K562 (cell line): ENCODE measurements around the gene DEDD2. TPM values are rescaled to one million over a fixed set of nuclear protein-coding genes. Genes with fewer than 3 reads are reported as not detected.
A peak's percentile ranks its signal among the peaks of the same experiment; 100 is the strongest.

Experiments
- ATF1 ChIP-seq, 2 experiments: fragments of 450-650 bp in 1 of 2; IDR thresholded peaks; 2 replicates each; pipeline ENCODE4 v1.6.1; 2016; ENCODE audit warnings: missing compliant biosample characterization in 1 of 2, missing genetic modification characterization in 1 of 2
- BRD4 ChIP-seq: fragments of 200-600 bp; sonication (generic); IDR thresholded peaks from 2 replicates; pipeline ENCODE4 v1.6.1; 2017; ENCODE audit warnings: inconsistent platforms
- CHD4 ChIP-seq: fragments of 200-600 bp; sonication (generic); IDR thresholded peaks from 3 replicates; pipeline ENCODE4 v1.6.1; 2012; ENCODE audit warnings: low read depth, mild to moderate bottlenecking, mixed read lengths, low read length, inconsistent platforms; ENCODE audit not compliant: insufficient read depth, insufficient replicate concordance, poor library complexity, severe bottlenecking
- GATAD2A ChIP-seq: fragments of 450-650 bp; IDR thresholded peaks from 2 replicates; pipeline ENCODE4 v1.6.1; 2017
- HIVEP1 ChIP-seq: fragments of 250-450 bp; sonication (Bioruptor Pico); IDR thresholded peaks from 2 replicates; pipeline ENCODE4 v1.4.0; 2020; ENCODE audit warnings: mild to moderate bottlenecking
- MECOM ChIP-seq: fragments of 250-450 bp; sonication (Bioruptor Pico); IDR thresholded peaks from 2 replicates; pipeline ENCODE4 v1.8.0; 2022; ENCODE audit warnings: inconsistent platforms
- RFX7 ChIP-seq: fragments of 250-450 bp; sonication (Bioruptor Pico); IDR thresholded peaks from 2 replicates; pipeline ENCODE4 v1.5.1; 2021; ENCODE audit warnings: mild to moderate bottlenecking
- SAFB ChIP-seq: fragments of 200-400 bp; formaldehyde crosslinking; IDR thresholded peaks from 2 replicates; pipeline ENCODE4 v1.6.1; 2017; ENCODE audit warnings: low read depth, low read length, borderline replicate concordance
- SIN3B ChIP-seq: fragments of 450-650 bp; IDR thresholded peaks from 2 replicates; pipeline ENCODE4 v1.6.1; 2017; ENCODE audit warnings: low read depth, mild to moderate bottlenecking, moderate library complexity
- TEAD1 ChIP-seq, 2 experiments: fragments of 450-650 bp in 1 of 2; sonication (generic) in 1 of 2; formaldehyde crosslinking; IDR thresholded peaks; 2 replicates each; pipeline versions ENCODE4 v1.4.0 to v1.8.0; 2020 to 2022; ENCODE audit warnings: mild to moderate bottlenecking in 2 of 2, missing genetic modification reagents in 1 of 2
- ZNF224 ChIP-seq: sonication (generic); formaldehyde crosslinking; IDR thresholded peaks from 2 replicates; pipeline ENCODE4 v1.8.0; 2022; ENCODE audit warnings: mild to moderate bottlenecking, missing genetic modification reagents
- ZNF408 ChIP-seq: fragments of 250-450 bp; sonication (Bioruptor Pico); IDR thresholded peaks from 2 replicates; pipeline ENCODE4 v1.4.0; 2020; ENCODE audit warnings: low read depth, mild to moderate bottlenecking, moderate library complexity
- ZNF586 ChIP-seq: fragments of 450-650 bp; formaldehyde crosslinking; conservative IDR thresholded peaks from 2 replicates; pipeline ENCODE4 v1.4.0; 2020; ENCODE audit warnings: mild to moderate bottlenecking, moderate library complexity
- polyA plus RNA-seq, 8 experiments: library from polyadenylated mRNA; depleted of rRNA in 4 of 8; stranded (reverse) in 5 of 8; unstranded in 3 of 8; fragments of >200 nt; fragmentation: Nextera tagmentation in 2 of 8; fragmentation: Illumina TruSeq in 1 of 8; extraction: Ambion mirVana in 2 of 8; extraction: Trizol in 1 of 8; gene quantifications; 2 replicates each; pipeline versions ENCODE4 v1.2.1 to v1.2.3, GENCODE V29; 2011 to 2014; ENCODE audit warnings: inconsistent platforms in 1 of 8, missing spikeins in 1 of 8
- total RNA-seq, 7 experiments: library from RNA; depleted of rRNA in 6 of 7; stranded (reverse); fragments of >200 nt in 6 of 7; fragmentation: Illumina TruSeq in 2 of 7; extraction: Trizol in 2 of 7; gene quantifications; 2 replicates each; pipeline versions ENCODE4 v1.2.1 to v1.2.3, GENCODE V29; 2011 to 2021; ENCODE audit warnings: low replicate concordance in 1 of 7
- TF ChIP-seq, protein P1 (sequence below): sonication (generic); formaldehyde crosslinking; IDR thresholded peaks from 2 replicates; pipeline ENCODE4 v1.8.0; 2022; ENCODE audit warnings: mild to moderate bottlenecking, missing genetic modification reagents, borderline replicate concordance
- TF ChIP-seq, protein P2 (sequence below): fragments of 450-650 bp; IDR thresholded peaks from 2 replicates; pipeline ENCODE4 v1.6.1; 2018; ENCODE audit not compliant: partially characterized antibody
- TF ChIP-seq, protein P3 (sequence below): fragments of 450-650 bp; IDR thresholded peaks from 2 replicates; pipeline ENCODE4 v1.7.1; 2018; ENCODE audit warnings: mild to moderate bottlenecking, low read depth; ENCODE audit not compliant: partially characterized antibody
- TF ChIP-seq, protein P4 (sequence below): sonication (generic); formaldehyde crosslinking; IDR thresholded peaks from 2 replicates; pipeline ENCODE4 v1.8.1; 2023; ENCODE audit warnings: mild to moderate bottlenecking, missing genetic modification reagents

The DEDD2 gene
- total and polyA plus RNA-seq, 9 of the 15 experiments (the other 6 are each of a cell fraction or from before 2014, with no cell fraction given), result 4.3 to 43.0 (median 29.2) TPM

DNA sequence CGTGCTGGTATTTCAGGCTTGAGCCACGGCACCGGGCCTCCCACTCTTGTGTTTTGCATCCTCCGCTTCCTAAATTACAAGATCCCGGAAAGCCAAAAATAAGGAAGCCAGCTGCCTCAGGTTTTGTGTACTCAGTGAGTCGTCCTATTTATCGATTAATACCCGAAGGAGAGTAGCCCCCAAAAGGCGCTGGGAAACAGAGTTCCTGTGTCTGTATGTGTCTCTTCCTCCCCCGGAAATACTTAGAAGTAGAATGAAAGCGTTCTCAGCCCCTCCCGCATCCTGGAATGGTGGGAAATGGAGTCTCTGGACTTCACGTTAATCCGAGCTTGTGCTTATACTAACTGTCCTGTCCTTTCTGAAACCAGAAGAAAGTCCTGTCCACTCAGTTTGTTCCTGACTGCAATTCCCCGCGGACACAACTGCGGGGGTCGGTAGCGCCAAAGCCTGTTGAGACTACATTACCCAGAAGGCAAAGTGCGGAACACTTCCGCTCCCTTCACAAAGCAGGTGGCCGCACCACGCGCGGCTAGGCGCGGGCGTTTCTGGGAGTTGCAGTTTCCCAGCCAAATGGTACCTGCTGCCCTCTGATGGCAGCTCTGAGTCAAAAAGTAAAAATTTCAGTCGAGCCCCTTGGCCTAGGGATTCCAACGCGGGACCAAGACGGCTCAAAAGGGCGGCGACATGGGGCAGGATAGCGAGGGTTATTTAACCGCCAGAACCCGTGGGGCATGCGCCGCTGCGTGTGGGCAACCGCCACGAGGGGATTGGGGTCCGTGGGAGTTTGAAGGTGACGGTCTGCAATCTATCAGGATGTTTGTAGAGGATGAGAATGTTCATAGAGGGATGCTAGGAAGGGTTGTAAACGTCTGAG lies 27.1 kb upstream of the DEDD2 start (continued):
- no peak for TF ChIP-seq ATF1 (CRISPR knock-in tag; IDR thresholded peaks at IDR 0.05)
- peak; percentile 89 for TF ChIP-seq ATF1 (tag; IDR thresholded peaks at IDR 0.05)
- peak; percentile 33; the same call in 1 of the 2 replicates for TF ChIP-seq SAFB
- 0 out of 2 replicates have a peak, but pooled peaks have one; percentile 34 for TF ChIP-seq ZNF586 (CRISPR knock-in tag)
- 0 out of 2 replicates have a peak, but pooled peaks have one; percentile 25 for TF ChIP-seq HIVEP1 (CRISPR knock-in tag)
- TF ChIP-seq GATAD2A, result no peak
- TF ChIP-seq, protein P1, sequence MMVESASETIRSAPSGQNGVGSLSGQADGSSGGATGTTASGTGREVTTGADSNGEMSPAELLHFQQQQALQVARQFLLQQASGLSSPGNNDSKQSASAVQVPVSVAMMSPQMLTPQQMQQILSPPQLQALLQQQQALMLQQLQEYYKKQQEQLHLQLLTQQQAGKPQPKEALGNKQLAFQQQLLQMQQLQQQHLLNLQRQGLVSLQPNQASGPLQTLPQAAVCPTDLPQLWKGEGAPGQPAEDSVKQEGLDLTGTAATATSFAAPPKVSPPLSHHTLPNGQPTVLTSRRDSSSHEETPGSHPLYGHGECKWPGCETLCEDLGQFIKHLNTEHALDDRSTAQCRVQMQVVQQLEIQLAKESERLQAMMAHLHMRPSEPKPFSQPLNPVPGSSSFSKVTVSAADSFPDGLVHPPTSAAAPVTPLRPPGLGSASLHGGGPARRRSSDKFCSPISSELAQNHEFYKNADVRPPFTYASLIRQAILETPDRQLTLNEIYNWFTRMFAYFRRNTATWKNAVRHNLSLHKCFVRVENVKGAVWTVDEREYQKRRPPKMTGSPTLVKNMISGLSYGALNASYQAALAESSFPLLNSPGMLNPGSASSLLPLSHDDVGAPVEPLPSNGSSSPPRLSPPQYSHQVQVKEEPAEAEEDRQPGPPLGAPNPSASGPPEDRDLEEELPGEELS (CRISPR knock-in tag), result no peak
- no peak for TF ChIP-seq ZNF408 (CRISPR knock-in tag)
- TF ChIP-seq, protein P2, sequence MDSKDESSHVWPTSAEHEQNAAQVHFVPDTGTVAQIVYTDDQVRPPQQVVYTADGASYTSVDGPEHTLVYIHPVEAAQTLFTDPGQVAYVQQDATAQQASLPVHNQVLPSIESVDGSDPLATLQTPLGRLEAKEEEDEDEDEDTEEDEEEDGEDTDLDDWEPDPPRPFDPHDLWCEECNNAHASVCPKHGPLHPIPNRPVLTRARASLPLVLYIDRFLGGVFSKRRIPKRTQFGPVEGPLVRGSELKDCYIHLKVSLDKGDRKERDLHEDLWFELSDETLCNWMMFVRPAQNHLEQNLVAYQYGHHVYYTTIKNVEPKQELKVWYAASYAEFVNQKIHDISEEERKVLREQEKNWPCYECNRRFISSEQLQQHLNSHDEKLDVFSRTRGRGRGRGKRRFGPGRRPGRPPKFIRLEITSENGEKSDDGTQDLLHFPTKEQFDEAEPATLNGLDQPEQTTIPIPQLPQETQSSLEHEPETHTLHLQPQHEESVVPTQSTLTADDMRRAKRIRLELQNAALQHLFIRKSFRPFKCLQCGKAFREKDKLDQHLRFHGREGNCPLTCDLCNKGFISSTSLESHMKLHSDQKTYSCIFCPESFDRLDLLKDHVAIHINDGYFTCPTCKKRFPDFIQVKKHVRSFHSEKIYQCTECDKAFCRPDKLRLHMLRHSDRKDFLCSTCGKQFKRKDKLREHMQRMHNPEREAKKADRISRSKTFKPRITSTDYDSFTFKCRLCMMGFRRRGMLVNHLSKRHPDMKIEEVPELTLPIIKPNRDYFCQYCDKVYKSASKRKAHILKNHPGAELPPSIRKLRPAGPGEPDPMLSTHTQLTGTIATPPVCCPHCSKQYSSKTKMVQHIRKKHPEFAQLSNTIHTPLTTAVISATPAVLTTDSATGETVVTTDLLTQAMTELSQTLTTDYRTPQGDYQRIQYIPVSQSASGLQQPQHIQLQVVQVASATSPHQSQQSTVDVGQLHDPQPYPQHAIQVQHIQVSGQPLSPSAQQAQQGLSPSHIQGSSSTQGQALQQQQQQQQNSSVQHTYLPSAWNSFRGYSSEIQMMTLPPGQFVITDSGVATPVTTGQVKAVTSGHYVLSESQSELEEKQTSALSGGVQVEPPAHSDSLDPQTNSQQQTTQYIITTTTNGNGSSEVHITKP, result peak; percentile 52
- no peak for TF ChIP-seq CHD4
- TF ChIP-seq SIN3B, result no peak
- TF ChIP-seq BRD4, result no peak
- no peak for TF ChIP-seq RFX7 (CRISPR knock-in tag)
- TF ChIP-seq MECOM, result no peak
- TF ChIP-seq, protein P3, sequence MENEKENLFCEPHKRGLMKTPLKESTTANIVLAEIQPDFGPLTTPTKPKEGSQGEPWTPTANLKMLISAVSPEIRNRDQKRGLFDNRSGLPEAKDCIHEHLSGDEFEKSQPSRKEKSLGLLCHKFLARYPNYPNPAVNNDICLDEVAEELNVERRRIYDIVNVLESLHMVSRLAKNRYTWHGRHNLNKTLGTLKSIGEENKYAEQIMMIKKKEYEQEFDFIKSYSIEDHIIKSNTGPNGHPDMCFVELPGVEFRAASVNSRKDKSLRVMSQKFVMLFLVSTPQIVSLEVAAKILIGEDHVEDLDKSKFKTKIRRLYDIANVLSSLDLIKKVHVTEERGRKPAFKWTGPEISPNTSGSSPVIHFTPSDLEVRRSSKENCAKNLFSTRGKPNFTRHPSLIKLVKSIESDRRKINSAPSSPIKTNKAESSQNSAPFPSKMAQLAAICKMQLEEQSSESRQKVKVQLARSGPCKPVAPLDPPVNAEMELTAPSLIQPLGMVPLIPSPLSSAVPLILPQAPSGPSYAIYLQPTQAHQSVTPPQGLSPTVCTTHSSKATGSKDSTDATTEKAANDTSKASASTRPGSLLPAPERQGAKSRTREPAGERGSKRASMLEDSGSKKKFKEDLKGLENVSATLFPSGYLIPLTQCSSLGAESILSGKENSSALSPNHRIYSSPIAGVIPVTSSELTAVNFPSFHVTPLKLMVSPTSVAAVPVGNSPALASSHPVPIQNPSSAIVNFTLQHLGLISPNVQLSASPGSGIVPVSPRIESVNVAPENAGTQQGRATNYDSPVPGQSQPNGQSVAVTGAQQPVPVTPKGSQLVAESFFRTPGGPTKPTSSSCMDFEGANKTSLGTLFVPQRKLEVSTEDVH, result peak; percentile 76
- TF ChIP-seq ZNF224, result no peak
- TF ChIP-seq, protein P4, sequence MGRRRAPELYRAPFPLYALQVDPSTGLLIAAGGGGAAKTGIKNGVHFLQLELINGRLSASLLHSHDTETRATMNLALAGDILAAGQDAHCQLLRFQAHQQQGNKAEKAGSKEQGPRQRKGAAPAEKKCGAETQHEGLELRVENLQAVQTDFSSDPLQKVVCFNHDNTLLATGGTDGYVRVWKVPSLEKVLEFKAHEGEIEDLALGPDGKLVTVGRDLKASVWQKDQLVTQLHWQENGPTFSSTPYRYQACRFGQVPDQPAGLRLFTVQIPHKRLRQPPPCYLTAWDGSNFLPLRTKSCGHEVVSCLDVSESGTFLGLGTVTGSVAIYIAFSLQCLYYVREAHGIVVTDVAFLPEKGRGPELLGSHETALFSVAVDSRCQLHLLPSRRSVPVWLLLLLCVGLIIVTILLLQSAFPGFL (CRISPR knock-in tag), result no peak
- TF ChIP-seq TEAD1 (CRISPR knock-in tag; IDR thresholded peaks at IDR 0.05), result peak; percentile 65 to 85; a peak in 3 of 4 replicates
